Stimulated activated CD8-positive, alpha-beta memory T cell treated with anti-CD3 and anti-CD28 coated beads, Interleukin-12 subunit alpha, Interleukin-12 subunit beta, amount 100 ng/mL, for 24 hours (primary cell): Measurements from ENCODE around the gene GABBR2.
"Not testable (repeated sequence)": the region's sequence is repeated elsewhere in the genome, so short reads cannot be mapped to it uniquely, and the experiment has no call there.

Source experiments
- DNase-seq: peaks from one replicate; pipeline ENCODE4 v3.0.0-alpha.2; 2020; ENCODE audit errors: extremely low read depth

Gene GABBR2

DNA sequence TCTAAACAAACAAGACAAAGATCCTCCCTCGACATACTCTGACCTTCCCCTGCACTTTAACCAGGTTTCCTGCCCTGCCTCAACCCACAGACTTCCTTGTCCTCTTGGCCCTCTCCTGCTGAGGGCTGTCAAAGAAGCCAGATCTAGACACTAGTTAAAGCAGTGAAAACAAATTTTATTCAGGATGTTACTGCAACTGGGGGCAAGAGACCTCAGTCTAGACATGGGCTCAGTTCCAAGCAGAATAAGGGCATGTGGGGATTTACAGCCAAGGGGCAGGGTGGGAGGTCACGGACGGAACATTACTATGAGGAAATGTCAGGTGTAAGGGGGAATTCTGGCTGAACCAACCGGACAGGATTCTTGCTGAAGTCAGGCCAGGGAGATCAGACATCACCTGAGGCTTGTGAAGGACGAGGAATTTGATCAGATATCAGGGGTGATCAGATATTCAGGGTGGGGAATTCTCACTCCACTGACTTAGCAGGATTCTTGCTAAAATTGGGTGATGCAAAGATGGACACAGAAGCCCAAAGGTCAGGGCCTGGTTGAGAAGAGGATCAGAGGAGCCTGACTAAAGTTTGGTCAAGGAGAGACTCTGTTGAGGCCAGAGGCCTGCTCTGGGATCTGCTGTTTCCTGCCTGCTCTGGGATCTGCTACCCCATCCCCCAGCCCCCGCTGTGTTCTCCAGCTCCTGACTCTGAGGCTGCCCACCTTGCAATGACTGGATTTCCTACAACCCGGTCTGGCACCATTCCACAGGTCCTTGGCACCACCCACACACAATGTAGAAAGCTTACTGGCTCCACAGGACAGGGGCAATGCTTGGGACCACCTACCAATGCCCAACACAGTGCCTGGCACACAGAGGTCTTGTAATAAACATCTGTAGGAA is 21.5 kb downstream of the GABBR2 start:
- DNase-seq, result no peak

DNA sequence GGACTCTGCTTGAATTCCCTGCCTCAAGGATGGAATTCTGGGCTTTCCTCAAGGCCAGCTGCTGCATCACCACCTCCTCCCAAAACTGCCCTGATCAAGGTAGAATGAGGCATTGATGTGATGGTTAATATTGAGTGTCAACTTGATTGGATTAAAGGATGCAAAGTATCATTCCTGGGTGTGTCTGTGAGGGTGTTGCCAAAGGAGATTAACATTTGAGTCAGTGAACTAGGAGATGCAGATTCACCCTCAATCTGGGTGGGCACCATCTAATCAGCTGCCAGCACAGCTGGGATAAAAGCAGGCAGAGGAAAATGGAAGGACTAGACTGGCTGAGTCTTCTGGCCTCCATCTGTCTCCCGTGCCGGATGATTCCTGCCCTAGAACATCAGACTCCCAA is 23.9 kb downstream of the GABBR2 start:
- DNase-seq, result not testable (repeated sequence)

- no peak for DNase-seq
Observed at GRCh38 chr9:98678244-98678842, 30.4 kb downstream of the GABBR2 start.

DNA sequence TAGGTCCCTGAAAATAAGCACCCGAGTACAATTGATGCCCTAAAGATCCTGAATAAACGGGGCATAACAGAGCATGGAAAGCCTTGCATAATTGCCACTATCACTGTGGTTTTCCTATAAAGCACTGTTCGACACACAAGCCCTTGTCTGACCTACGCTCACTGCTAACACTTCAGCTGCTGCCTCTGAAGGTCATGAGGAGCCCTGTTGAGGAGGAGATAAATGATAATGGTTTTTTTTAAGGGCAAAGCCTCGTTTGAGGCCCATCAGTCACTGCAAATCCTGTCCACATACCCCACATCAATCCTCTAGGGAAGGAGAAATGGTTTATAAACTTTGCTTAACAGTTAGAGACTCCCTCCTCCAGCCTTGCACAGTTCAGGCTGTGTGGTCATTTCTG is 35.1 kb downstream of the GABBR2 start:
- DNase-seq, result no peak

GRCh38 chr9:98667005-98667640 is 41.6 kb downstream of the GABBR2 start:
- DNase-seq, result no peak

DNA sequence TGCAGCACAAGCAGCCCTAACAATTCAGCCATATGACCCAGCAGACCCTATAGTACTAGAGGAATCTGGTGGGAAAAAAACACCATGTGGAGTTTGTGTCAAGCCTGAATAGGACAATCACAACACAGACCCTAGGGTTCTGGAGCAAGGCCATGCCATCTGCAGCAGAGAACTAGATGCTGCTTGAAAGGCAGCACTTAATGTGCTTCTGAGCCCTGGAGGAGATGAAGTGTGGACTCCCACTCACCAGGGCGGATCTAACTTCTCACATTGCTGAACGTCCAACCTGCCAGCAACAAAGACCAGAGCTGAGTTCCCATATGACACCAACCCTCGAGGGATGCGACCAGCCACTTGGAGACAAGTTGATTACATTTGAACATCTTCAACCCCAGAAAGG is 43.2 kb downstream of the GABBR2 start:
- no peak for DNase-seq

DNA sequence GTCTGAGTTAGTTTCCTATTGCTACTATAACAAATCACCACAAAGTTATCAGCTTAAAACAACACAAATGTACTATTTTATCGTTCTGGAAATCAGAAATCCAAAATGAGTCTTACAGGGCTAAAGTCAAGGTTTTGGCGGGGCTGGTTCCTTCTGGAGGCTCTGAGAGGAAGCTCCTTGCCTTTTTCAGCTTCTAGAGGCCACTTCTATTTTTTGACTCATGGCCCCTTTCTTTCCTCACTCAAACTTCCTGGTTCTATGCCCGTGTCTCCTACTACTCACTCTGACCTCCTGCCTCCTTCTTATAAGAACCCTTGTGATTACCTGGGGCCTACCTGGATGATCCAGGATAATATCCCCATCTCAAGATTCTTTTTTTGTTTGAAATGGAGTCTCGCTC is 48.2 kb downstream of the GABBR2 start:
- no peak for DNase-seq

- DNase-seq, result no peak
Observed at GRCh38 chr9:98658951-98659351, 49.8 kb downstream of the GABBR2 start.

GRCh38 chr9:98657897-98658296 is 50.8 kb downstream of the GABBR2 start:
- DNase-seq, result no peak

- DNase-seq, result no peak
Observed at GRCh38 chr9:98656511-98656910, 52.2 kb downstream of the GABBR2 start.

GRCh38 chr9:98655428-98655827 is 53.3 kb downstream of the GABBR2 start:
- DNase-seq, result not testable (repeated sequence)

- no peak for DNase-seq
Observed at GRCh38 chr9:98654247-98654646, 54.5 kb downstream of the GABBR2 start.

GRCh38 chr9:98652741-98653140 is 56.0 kb downstream of the GABBR2 start:
- DNase-seq, result no peak

DNA sequence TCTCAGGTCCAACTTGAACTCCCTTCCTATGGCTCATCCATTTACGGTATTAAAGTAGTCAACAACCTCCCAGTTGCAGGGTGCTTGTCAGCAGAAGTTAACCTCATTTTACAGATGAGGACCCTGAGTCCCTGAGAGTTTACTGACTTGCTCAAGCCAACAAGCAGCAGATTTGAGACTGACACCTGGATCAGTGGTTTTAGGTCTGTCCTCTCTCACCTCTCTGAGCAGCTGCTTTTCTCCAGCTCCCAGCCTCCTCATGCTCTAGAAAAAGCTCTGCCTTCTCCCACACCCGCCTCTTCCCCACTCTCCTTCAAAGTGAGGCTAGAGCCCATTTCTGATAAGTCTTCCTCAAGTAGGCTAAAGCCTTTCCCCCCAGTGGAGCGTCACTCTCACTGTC is 56.4 kb downstream of the GABBR2 start:
- DNase-seq, result no peak

GRCh38 chr9:98647236-98647635 is 61.5 kb downstream of the GABBR2 start:
- no peak for DNase-seq

- no peak for DNase-seq
Observed at GRCh38 chr9:98644011-98644410, 64.7 kb downstream of the GABBR2 start.

DNA sequence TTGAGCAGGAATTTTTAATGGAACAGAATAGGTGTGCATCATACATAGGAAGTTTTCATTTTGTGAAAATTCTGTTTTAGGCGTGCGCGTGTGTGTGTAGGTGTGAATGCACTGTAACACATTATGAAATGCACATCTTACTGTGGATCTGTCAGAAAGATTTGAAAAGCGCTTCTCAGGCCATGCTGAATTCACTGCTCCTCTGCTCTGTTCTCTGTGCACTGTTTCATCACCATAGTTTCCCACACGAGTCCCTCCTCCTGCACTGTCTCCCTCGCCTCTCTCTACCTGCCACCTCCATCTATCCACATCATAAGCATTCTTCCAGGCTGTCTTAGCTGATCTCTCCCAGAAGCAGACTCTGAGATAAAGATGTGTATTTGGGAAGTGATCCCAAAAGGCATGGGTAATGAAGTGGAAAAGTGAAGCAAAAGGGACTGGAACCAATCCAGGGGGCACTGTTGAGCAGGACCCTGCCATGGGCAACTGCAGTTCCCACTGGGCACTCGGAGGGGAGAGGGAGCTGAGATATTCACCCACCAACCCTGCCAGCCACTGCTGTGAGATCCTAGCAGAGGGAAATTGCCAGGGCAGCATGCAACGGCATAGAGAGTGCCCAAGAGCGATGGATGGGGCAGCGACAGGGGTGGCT is 65.9 kb downstream of the GABBR2 start:
- DNase-seq, result no peak

- DNase-seq, result no peak
Observed at GRCh38 chr9:98641695-98642094, 67.0 kb downstream of the GABBR2 start.

DNA sequence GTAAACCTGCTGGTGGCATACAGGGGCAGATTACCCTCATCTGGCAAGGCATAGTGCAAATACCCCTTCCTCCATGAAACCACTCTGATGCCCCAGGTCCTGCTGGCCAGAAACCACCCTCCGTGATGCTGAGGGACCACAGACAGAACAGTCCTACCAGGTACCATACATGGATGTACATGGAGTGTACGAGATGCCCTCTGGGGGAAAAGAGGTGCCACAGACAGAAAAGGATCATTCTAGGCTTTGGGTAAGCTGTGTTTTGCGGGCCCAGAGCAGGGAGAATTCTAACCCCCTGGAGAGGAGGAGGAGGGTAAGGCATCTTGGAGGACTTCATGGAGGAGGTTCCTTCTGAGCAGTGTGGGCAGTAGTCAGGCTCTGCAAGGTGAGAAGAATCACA is 68.3 kb downstream of the GABBR2 start:
- DNase-seq, result no peak

GRCh38 chr9:98639133-98639532 is 69.6 kb downstream of the GABBR2 start:
- no peak for DNase-seq

- DNase-seq, result no peak
Observed at GRCh38 chr9:98637381-98637780, 71.4 kb downstream of the GABBR2 start.

GRCh38 chr9:98635374-98635773 is 73.4 kb downstream of the GABBR2 start:
- no peak for DNase-seq
